Glomerular visceral epithelial cell (primary cell): ENCODE data around the gene EEIG1.

Source experiments
- DNase-seq: peaks from one replicate; pipeline ENCODE4 v3.0.0-alpha.2; 2016; ENCODE audit errors: extremely low spot score

EEIG1 gene

DNA sequence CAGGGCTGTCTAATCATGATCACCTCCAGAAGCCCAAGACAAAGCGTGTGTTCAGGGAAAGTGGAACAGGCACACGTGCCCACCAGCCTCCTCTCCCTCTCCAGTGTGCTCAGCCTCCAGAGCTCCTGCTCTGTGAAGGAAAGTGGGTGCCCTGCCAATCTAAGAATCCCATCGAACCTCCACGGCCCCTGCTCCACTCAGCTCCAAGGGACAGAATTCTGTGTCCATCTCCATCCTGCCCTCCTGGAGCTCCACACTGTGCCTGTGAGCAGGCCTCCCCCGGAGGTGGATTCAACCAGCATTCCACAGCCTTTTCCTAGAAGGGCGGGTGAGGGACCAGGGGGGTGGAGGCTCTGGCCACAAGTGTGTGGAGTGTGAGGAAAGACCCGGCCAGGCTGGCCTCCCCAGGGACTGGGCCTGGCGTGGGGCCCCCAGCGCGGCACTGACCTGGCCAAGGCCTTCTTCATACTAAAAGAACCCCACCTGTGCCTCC lies 6.0 kb downstream of the EEIG1 start:
- DNase-seq: peak; percentile 26

DNA sequence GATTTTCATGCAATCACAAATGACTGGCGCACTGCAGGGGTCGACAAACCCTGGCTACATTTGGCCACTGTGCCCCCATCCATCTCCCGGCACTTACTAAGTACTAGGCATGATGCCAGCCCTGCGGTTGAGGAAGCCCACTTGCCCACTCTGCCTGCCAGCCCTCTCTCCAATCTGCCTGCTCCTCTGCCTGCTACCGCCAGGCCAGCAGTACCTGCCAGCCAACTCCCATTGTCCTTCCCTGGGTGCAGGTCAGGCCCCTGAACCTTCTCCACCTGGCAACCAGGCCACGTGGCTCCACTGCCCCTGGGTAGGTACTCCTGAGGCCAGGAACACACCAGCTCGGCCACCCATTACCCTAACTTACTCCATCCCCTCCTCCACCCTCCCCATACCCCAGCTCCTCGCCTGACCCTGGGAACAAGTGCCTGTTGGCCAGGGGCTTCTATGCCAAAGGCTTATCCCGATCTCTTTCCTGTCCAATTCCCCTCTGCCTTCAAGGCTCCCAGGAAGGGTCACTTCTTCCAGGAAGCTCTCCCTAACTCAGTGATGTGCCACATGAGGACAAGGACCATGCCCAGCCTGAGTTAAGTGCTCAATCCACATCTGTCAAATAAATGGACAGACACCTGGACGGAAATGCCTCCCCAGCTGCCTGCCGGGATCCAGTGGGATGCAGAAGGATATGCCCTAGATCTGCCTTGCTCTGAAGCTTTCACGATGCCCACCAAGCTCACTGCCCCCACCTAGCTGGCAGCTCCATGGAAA lies 6.6 kb downstream of the EEIG1 start:
- no peak for DNase-seq

DNA sequence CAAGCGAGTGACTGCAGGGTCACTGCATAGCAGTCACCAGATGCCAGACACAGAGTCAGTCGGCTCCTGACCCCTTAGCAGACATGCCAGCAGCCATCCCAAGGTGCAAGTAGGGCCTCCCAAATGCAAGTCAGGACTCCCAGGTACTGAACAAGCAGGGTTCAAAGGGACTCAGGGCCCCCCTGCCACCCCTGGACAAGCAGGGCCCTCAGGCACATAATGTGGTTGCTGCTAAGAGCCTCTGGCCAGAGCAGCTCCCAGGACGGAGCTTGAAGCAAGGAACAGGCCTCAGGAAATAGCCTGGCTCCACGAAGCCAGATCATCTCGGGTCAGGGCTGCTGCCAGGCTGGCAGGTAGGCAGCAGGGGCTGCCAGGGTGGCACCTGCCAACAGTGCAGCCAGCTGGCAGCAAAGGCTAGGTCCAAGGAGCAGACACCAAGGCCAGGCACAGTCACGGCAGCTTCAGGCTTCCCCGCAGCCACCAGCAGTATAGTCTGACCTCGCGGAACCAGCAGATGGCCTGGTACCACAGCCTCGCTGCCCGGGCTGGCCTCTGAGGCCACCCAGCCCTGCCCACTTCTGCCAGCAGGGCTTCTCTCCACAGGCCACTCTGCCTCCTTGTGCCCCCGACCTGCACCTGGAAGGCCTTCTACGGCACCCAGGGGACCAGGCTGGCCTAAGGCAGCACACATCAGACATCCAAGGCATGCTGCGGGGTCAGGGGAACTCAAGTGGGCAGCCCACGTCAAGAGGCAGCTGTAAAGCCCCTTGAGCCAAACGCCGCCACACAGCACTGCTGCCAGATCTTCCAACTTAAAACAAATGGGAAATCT lies 7.4 kb downstream of the EEIG1 start:
- DNase-seq: no peak

DNA sequence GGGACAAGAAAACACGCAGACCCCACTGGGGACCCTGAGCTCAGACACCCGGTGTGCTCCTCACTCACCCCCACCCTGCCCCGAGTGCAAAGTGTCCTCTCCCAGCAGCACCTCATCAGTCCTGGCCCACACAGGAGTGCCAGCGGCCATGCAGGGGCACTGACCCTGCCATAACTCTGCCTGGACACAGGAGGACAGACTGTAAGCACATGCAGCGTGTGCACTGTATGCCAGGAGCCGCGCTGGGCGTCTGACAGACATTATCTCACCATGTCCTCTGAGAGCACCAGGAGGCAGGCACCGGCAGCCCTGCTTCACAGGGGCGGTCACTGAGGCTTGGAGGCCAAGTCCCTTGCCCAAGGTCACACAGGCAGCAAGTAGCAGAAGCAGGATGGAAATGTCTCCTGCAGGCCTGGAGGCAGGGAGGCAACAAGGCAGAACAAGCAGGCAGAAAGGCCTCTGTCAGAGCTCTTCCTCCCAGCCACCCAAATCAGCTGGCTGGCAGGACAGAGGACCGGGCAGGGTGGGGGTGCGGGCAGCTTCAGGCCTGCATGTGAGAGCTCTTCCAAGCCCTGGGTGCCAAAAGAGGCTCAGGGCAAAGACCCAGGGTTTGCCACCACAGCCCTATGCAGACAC lies 8.4 kb downstream of the EEIG1 start:
- DNase-seq: no peak

- peak; percentile 68 for DNase-seq
Observed at GRCh38 chr9:127971357-127972235, 9.2 kb downstream of the EEIG1 start.

DNA sequence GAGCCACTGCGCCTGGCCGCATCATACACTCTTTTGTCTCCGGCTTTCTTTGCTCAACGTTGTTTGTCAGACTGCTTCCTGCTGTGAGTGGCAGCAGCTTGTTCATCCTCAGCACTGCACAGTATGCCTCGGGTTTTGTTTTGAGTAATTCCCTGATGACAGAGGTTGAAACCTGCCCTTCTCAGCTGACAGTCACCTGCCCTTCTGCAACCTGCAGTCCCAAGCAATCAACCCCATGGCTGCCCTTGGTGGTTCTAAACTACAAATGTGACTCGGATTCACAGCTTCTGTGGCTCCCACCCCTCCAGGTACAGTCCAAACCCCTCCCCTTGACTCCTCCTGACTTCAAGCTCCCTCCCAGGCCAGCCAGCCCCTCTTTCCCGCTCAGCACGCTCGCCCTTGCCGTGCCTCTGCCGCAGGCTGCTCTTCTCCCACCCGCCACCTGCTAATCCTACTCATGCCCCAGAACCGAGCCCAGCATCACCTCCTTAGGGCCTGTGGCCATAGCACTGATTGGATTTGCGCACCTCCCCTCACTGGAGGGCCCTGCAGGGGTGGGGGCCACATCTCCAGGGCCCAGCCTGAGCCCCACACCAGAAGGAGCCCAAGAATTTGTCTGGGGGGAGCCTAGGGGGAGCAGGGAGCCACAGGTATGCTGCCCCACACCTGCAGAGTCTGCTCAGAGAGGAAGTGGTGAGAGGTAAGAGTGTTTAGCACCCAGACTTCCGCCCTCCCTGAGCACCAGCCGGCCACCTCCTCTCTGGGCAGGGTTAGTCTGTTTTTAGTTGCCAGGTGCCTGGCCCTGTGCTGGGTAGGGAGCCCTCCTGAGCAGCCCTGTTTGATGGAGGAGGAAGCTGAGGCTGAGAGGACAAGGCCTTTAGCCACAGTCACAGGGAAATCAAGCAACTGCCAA lies 10.1 kb downstream of the EEIG1 start:
- DNase-seq: no peak

GRCh38 chr9:127968700-127969383 lies 11.9 kb downstream of the EEIG1 start:
- DNase-seq: peak; percentile 46

GRCh38 chr9:127968042-127968441 lies 12.7 kb downstream of the EEIG1 start:
- DNase-seq: peak; percentile 66

DNA sequence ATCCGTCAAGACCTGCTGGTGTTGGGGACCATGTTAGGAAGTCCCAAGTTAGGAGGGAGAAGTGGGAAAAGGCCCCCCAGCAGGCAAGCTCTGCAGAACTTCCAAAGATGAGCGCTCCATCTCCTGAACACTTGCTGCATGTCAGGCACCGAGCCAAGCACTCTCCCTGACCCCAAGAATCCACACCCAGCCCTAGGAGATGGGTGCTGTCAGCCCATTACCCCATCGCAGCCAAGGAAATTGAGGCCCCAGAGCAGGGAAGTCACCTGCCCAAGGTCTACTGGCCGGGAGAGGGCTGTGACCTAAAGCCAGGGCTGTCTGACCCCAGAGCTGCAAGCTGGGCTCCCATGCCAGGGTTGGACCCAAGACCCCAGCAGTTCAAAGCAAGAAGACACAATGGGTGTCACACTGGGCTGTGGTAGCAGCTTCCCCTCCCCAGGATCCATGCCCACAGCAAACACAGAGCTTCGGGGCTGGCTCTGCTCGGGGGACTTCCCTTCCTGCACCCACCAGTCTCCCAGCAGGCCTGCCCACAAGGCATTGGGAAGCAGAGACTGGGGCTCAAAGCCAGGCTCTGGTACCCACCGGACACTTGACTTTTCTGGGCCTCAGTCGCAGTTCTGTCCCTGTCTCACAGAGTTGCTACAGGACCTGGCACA lies 13.5 kb downstream of the EEIG1 start:
- DNase-seq: no peak

DNA sequence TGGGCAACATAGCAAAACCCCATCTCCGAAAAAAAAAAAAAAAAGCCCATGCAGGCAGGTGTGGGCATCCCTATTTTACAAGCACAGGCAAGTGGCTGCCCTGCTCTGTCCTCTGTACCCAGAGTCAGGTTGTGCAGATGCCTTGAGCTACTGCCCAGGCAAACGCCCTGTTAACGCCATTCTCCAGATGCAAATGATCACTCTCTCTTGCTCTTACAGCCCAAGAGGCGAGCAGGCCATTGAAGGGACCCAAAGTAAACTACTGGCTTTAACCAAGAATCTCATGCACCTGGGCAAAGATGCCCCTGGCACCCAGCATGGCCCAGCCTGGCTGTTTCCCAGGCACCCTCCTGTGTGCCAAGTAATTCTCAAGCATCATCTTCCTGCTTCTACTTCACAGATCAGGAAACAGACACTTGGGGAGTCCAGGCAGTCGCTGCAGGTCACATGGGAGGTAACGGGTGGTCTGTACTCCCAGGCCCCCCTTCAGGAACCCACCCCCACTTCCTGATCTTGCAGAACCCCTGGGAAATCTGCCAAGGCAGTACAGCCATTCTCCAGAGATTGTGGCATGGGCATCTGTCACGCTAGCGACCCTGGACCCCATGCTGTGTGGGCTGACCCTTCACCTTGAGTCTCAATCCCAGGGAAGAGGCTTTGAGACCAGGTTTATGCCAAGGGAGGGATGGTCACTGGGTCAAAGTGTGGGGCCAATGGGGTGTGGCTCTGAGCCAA lies 14.2 kb downstream of the EEIG1 start:
- DNase-seq: no peak

DNA sequence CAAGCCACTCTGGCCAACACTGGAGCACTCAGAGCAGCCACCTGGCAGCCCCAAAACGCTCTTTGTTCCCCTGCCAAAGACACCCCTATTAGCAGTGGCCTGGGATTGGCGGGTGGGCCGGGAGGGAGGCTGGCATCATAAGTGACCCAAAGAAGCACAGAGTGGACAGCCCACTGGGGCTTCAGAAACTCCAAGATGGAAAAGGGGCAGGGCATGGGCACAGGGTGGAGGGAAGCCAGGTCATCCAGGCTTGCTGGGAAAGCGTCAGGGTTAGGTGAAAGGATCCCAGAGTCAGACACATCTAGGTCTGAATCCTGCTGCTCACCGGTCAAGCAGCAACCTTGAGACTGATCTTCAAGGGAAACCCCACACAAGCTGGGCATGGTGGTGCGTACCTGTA lies 14.8 kb downstream of the EEIG1 start:
- no peak for DNase-seq

GRCh38 chr9:127963359-127964064 lies 17.3 kb downstream of the EEIG1 start:
- DNase-seq: no peak

GRCh38 chr9:127963041-127963358 lies 17.8 kb downstream of the EEIG1 start:
- DNase-seq: no peak

DNA sequence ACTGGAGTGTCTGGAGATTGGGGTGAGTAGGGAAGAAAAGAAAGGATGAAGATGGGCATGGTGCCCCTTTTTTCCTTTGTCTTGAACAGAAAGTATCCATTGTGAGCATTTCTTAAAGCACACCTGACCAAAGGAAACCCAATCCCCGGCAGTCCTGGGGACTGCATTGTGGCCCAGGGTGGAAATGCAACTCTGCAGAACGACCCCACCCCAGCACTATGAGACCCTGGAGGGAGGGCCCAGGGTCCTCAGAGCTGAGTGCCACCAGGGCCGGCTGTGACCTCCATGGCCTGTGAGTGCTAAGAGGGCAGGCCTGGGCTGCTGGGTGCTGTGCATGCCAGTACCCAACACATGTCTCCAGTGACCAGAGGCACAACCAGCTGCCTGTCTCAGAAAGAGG lies 18.5 kb downstream of the EEIG1 start:
- no peak for DNase-seq

DNA sequence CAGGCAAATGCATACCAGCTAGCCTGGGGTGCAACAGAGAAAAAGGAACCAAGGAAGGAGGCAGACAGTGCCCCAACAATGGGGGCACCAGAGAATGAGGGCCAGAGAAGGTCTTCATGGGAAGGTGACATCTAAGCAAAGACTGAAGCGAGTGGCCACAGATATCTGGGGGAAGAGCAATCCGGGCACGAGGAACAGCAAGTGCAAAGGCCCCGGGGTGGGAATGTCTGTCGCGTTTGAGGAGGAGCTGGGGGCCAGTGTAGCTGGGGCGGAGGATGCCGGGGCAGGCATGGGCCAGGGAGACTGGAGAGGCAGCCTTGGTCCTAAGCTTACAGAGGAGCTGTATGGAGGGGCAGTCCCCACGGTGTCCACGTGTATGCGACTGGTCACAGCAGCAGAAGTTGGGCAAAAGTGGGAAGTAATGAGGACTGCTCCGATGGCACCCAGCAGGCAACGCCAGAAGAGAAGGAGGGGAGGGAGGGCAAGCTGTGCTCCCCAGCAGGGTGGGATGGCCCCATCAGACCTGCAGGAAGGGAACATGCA lies 19.1 kb downstream of the EEIG1 start:
- DNase-seq: no peak

- DNase-seq: no peak
Observed at GRCh38 chr9:127961155-127961490, 19.7 kb downstream of the EEIG1 start.

DNA sequence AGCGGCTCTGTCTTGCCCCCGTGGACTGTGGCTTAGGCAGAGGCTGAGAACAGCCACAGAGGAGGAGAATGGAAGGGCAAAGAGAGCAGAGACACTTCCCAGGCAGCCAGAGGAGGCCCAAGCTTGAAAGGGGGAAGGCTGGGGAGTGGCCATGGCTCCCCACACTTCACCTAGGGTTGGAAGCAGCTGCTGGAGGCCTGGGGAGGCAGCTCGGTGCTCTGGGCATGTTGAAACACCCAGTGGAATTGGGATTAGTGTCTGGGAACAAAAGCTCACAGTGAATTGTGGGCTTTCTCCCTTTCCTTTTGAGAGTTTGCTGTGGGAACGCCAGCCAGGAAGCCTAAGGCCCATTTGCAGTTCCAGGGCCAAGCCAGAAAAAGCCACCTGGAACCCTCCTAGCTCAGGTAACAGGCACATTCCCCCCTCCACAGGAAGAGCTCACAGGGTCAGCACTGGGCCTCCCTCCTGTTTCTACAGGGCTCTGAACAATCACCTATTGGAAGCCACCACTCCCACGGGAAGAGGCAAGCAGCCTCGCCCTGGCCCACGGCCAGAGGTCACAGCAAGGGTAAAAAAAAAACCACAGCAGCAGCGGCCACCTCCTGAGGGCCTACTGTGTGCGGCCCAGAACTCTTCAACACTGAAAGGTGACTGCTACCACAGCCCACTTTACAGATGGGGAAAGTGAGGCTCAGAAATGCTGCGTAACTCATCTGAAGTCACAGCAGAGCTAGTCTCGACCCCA lies 20.2 kb downstream of the EEIG1 start:
- DNase-seq: no peak
